H1 (cell line): Measurements from ENCODE around the gene NUDT1. TPM values are rescaled to one million over a fixed set of nuclear protein-coding genes. Genes with fewer than 3 reads are reported as not detected.

Experiments used
- CTCF ChIA-PET: fragments of 300-600 bp; sonication (Branson Sonifier 250); formaldehyde crosslinking; loops from one replicate; lab custom pipeline; 2021; ENCODE audit not compliant: partially characterized antibody; lab: Charles Lee
- POLR2A ChIA-PET: fragments of 300-600 bp; sonication (Branson Sonifier 250); formaldehyde crosslinking; loops from one replicate; lab custom pipeline; 2021; ENCODE audit warnings: inconsistent platforms; ENCODE audit not compliant: partially characterized antibody; lab: Charles Lee
- DNase-seq, 2 experiments: peaks; one replicate each; pipeline versions ENCODE4 v3.0.0 to v3.0.0-alpha.2; 2010 to 2022; ENCODE audit warnings: low spot score in 2 of 2, low read depth in 1 of 2, mixed read lengths in 1 of 2
- FAIRE-seq: peaks from 2 replicates; lab custom pipeline; 2011; peaks lifted over from hg19 to GRCh38; lab: Jason Lieb, UNC
- H2AFZ ChIP-seq: 2 replicates; pipeline ENCODE4 v1.8.1; 2012; ENCODE audit warnings: low read length, inconsistent platforms
- H2AK5ac ChIP-seq: 2 replicates; pipeline ENCODE4 v1.6.1; 2013; ENCODE audit warnings: low read depth, low read length
- H2BK120ac ChIP-seq: replicated peaks from 2 replicates; pipeline ENCODE3; 2013; ENCODE audit warnings: low read depth, low read length, inconsistent platforms
- H2BK12ac ChIP-seq: 2 replicates; pipeline ENCODE4 v1.6.1; 2013; ENCODE audit warnings: low read depth, low read length
- H2BK15ac ChIP-seq: 2 replicates; pipeline ENCODE4 v1.6.1; 2013; ENCODE audit warnings: low read length
- H2BK20ac ChIP-seq: 2 replicates; pipeline ENCODE4 v1.6.1; 2013; ENCODE audit warnings: low read length
- H2BK5ac ChIP-seq: 2 replicates; pipeline ENCODE4 v1.6.1; 2013; ENCODE audit warnings: low read depth, low read length
- H3K14ac ChIP-seq: 2 replicates; pipeline ENCODE4 v1.6.1; 2013; ENCODE audit warnings: inconsistent platforms; ENCODE audit not compliant: insufficient read length
- H3K18ac ChIP-seq: 2 replicates; pipeline ENCODE4 v1.6.1; 2013; ENCODE audit warnings: low read length; ENCODE audit errors: extremely low read depth
- H3K23ac ChIP-seq: 2 replicates; pipeline ENCODE4 v1.6.1; 2013; ENCODE audit warnings: inconsistent platforms; ENCODE audit not compliant: insufficient read length
- H3K23me2 ChIP-seq: 2 replicates; pipeline ENCODE4 v1.6.1; 2013; ENCODE audit warnings: low read depth, low read length
- H3K27ac ChIP-seq: 2 replicates; pipeline ENCODE4 v1.6.1; 2011; ENCODE audit warnings: low read depth, low read length, inconsistent platforms
- H3K27me3 ChIP-seq, 4 experiments: replicated peaks in 1 of 4; 1 replicate in 1 of 4; 2 replicates in 3 of 4; pipeline versions ENCODE4 v1.6.1 to v1.8.1; 2011 to 2013; ENCODE audit warnings: low read length in 3 of 4, mild to moderate bottlenecking in 3 of 4, inconsistent platforms in 2 of 4, mixed read lengths in 2 of 4, moderate library complexity in 1 of 4; ENCODE audit not compliant: control insufficient read depth in 3 of 4, insufficient read depth in 3 of 4; ENCODE audit errors: extremely low read depth in 1 of 4
- H3K36me3 ChIP-seq, 4 experiments: 2 replicates each; pipeline versions ENCODE4 v1.6.1 to v1.8.1; 2011 to 2013; ENCODE audit warnings: mild to moderate bottlenecking in 4 of 4, low read length in 3 of 4, moderate library complexity in 2 of 4, control low read depth in 1 of 4, inconsistent platforms in 1 of 4; ENCODE audit not compliant: insufficient read depth in 4 of 4, control insufficient read depth in 2 of 4
- H3K4ac ChIP-seq: replicated peaks from 2 replicates; pipeline ENCODE3; 2013; ENCODE audit warnings: low read length, low read depth, mixed read lengths, inconsistent platforms; ENCODE audit not compliant: insufficient read length
- H3K4me1 ChIP-seq, 4 experiments: replicated peaks in 1 of 4; 1 replicate in 1 of 4; 2 replicates in 3 of 4; pipeline versions ENCODE4 v1.6.1 to v1.8.1; 2011 to 2013; ENCODE audit warnings: low read length in 3 of 4, inconsistent platforms in 2 of 4, mixed read lengths in 1 of 4; ENCODE audit not compliant: insufficient read depth in 4 of 4, control insufficient read depth in 3 of 4
- H3K4me2 ChIP-seq, 2 experiments: 2 replicates each; pipeline versions ENCODE4 v1.6.1 to v1.8.1; 2011 to 2013; ENCODE audit warnings: low read depth in 2 of 2, low read length in 2 of 2, control low read depth in 1 of 2, inconsistent platforms in 1 of 2, mild to moderate bottlenecking in 1 of 2; ENCODE audit not compliant: insufficient read depth in 1 of 2
- H3K4me3 ChIP-seq, 4 experiments: fragments of 200-600, 300-600 bp in 1 of 4; sonication (generic), shearing (Covaris generic), sonication (Bioruptor Twin) in 1 of 4; 2 replicates each; pipeline versions ENCODE4 v1.5.1 to v1.8.1; 2011 to 2016; ENCODE audit warnings: low read length in 4 of 4, low read depth in 3 of 4, control low read depth in 2 of 4, inconsistent platforms in 2 of 4, mild to moderate bottlenecking in 2 of 4, mixed read lengths in 1 of 4, moderate library complexity in 1 of 4; ENCODE audit not compliant: insufficient read depth in 2 of 4; ENCODE audit errors: extremely low read depth in 1 of 4
- H3K56ac ChIP-seq: replicated peaks from 2 replicates; pipeline ENCODE3; 2013; ENCODE audit warnings: low read depth, mild to moderate bottlenecking, mixed read lengths, low read length, inconsistent platforms; ENCODE audit not compliant: insufficient read length
- H3K79me1 ChIP-seq: 2 replicates; pipeline ENCODE4 v1.6.1; 2013; ENCODE audit warnings: low read depth, low read length, control low read depth
- H3K79me2 ChIP-seq, 2 experiments: 2 replicates each; pipeline versions ENCODE4 v1.6.1 to v1.8.1; 2012 to 2013; ENCODE audit warnings: low read length in 2 of 2, mild to moderate bottlenecking in 2 of 2, inconsistent platforms in 1 of 2; ENCODE audit not compliant: insufficient read depth in 2 of 2, control insufficient read depth in 1 of 2
- H3K9ac ChIP-seq, 4 experiments: replicated peaks in 1 of 4; 1 replicate in 1 of 4; 2 replicates in 3 of 4; pipeline versions ENCODE4 v1.6.1 to v1.8.1; 2011 to 2013; ENCODE audit warnings: low read depth in 3 of 4, low read length in 3 of 4, control low read depth in 2 of 4, mild to moderate bottlenecking in 2 of 4, moderate library complexity in 2 of 4, inconsistent platforms in 1 of 4; ENCODE audit errors: extremely low read depth in 1 of 4
- H3K9me3 ChIP-seq, 2 experiments: 2 replicates each; pipeline versions ENCODE4 v1.6.1 to v1.8.1; 2012 to 2013; ENCODE audit warnings: mild to moderate bottlenecking in 2 of 2, moderate library complexity in 2 of 2, control low read depth in 1 of 2, inconsistent platforms in 1 of 2, low read depth in 1 of 2, low read length in 1 of 2, mixed read lengths in 1 of 2; ENCODE audit not compliant: insufficient read depth in 2 of 2
- H4K20me1 ChIP-seq, 2 experiments: replicated peaks in 1 of 2; 2 replicates each; pipeline versions ENCODE3 to v1.8.1; 2011 to 2013; ENCODE audit warnings: inconsistent platforms in 2 of 2, low read length in 2 of 2, mild to moderate bottlenecking in 1 of 2; ENCODE audit not compliant: insufficient read depth in 2 of 2, control insufficient read depth in 1 of 2
- H4K5ac ChIP-seq: 2 replicates; pipeline ENCODE4 v1.6.1; 2013; ENCODE audit warnings: low read length, low read depth, mixed read lengths, inconsistent platforms; ENCODE audit not compliant: insufficient read length
- H4K8ac ChIP-seq: 2 replicates; pipeline ENCODE4 v1.8.0; 2013; ENCODE audit warnings: mild to moderate bottlenecking, moderate library complexity, low read length, inconsistent platforms; ENCODE audit not compliant: insufficient read depth; ENCODE audit errors: extremely low read depth
- H4K91ac ChIP-seq: replicated peaks from 2 replicates; pipeline ENCODE3; 2013; ENCODE audit warnings: low read length, mixed read lengths, inconsistent platforms; ENCODE audit not compliant: insufficient read length
- WGBS, 2 experiments: shearing (Covaris generic) in 1 of 2; methylation state at CpG; one replicate each; pipeline versions ENCODE4 v1.1.6 to v1.1.7; 2013 to 2015; ENCODE audit warnings: low lambda C conversion rate in 2 of 2, mixed read lengths in 2 of 2, inconsistent platforms in 1 of 2, low coverage in 1 of 2, missing lambda C conversion rate in 1 of 2; ENCODE audit not compliant: insufficient replicate concordance in 2 of 2, insufficient coverage in 1 of 2, insufficient read length in 1 of 2; ENCODE audit errors: extremely low coverage in 1 of 2, missing lambda C conversion rate in 1 of 2; 5-methylcytosine and 5-hydroxymethylcytosine counted together
- polyA plus RNA-seq, 7 experiments: library from polyadenylated mRNA; depleted of rRNA in 3 of 7; stranded (reverse) in 5 of 7; unstranded in 2 of 7; fragments of >200 nt in 5 of 7; fragments of 200-250 nt in 2 of 7; gene quantifications; 1 replicate in 5 of 7; 2 replicates in 1 of 7; 4 replicates in 1 of 7; pipeline versions ENCODE4 v1.2.1 to v1.2.3, GENCODE V29; 2011 to 2013; ENCODE audit warnings: missing spikeins in 2 of 7, mixed read lengths in 2 of 7
- total RNA-seq: library from RNA; stranded (reverse); fragmentation: NEBNext Ultra II Directional; extraction: Animal tissue kit (Norgen Biotek cat#: 25700); gene quantifications from 2 replicates; pipeline ENCODE4 v1.2.1, GENCODE V29; 2021

Gene NUDT1
- total and polyA plus RNA-seq, 2 of the 8 experiments (the other 6 are each of a cell fraction or from before 2014, with no cell fraction given) = 76.1 to 89.5 TPM

DNA sequence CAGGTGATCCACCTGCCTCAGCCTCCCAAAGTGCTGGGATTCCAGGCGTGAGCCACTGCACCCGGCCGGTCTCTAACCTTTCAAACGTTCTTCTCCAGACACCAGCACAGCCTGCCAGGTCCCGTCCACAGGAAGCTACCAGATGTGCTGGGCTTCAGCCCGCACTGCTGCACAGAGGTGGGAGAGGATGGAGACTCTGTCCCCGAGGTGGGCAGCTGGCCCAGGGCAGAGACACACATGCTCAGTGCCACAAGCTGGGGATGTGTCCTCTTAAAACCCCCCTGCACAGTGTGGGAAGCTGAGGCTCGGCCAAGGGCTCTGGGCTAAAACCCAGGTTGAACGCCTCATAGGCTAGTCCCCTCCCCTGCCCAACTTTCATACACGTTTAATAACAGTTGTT, 9.4 kb downstream of the NUDT1 start:
- H2BK12ac ChIP-seq = no peak overlapping the region
- peaks cover 0 to 5% (median 2%) of the 10 kb centered on the region in 4 experiments; a peak in 3 of 7 replicates for H3K4me1 ChIP-seq
- H3K9me3 ChIP-seq = no peaks in the 10 kb centered on the region
- H3K18ac ChIP-seq = no peak overlapping the region
- FAIRE-seq = no peak
- peaks cover 0 to 4% (median 0%) of the 10 kb centered on the region in 4 experiments; a peak in 4 of 8 replicates for H3K36me3 ChIP-seq
- no peak overlapping the region for H3K14ac ChIP-seq
- no peak overlapping the region for H3K23ac ChIP-seq
- H4K91ac ChIP-seq = no peak overlapping the region
- H2AFZ ChIP-seq = no peak overlapping the region
- H4K8ac ChIP-seq = no peak overlapping the region
- no peak overlapping the region for H3K4me2 ChIP-seq
- H3K79me2 ChIP-seq = no peaks in the 10 kb centered on the region
- no peaks in the 10 kb centered on the region for H3K23me2 ChIP-seq
- no peak overlapping the region for H2BK20ac ChIP-seq
- H4K5ac ChIP-seq = no peak overlapping the region
- no peak overlapping the region for H2AK5ac ChIP-seq
- DNase-seq = no peak
- 87% methylated on average over 10 of the region's 10 CpGs; no CpG with 5 or more reads in 1 of the 2 experiments for WGBS, 2 experiments
- H3K56ac ChIP-seq = no peak overlapping the region
- no peak overlapping the region for H2BK120ac ChIP-seq
- CTCF ChIA-PET = interaction anchor here (0.5 to 1.6 kb wide), 3 partner anchors 53 to 97 kb away, joined by 3 to 5 read pairs (median 3); no protein-coding TSS in a partner anchor
- H3K4ac ChIP-seq = no peak overlapping the region
- no peak overlapping the region for H3K4me3 ChIP-seq
- no peak overlapping the region for H2BK5ac ChIP-seq
- H3K9ac ChIP-seq = no peak overlapping the region
- no peak overlapping the region for H2BK15ac ChIP-seq
- H3K27me3 ChIP-seq = no peaks in the 10 kb centered on the region
- H3K79me1 ChIP-seq = no peaks in the 10 kb centered on the region
- POLR2A ChIA-PET = interaction anchor here (0.7 to 1.7 kb wide), 6 partner anchors 10 to 121 kb away, joined by 3 to 12 read pairs (median 4); partner anchors contain the start of genes MRM2 and NUDT1
- no peak overlapping the region for H3K27ac ChIP-seq
- H4K20me1 ChIP-seq = peaks cover 0 to 8% of the 10 kb centered on the region in 2 experiments
